Glomerular endothelial cell (primary cell): ENCODE results near the gene GPATCH11. TPM values are rescaled to one million over a fixed set of nuclear protein-coding genes. Genes with fewer than 3 reads are reported as not detected.

Experiments
- DNase-seq: peaks from one replicate; pipeline ENCODE4 v3.0.0-alpha.2; 2011; ENCODE audit warnings: low read depth, low spot score; ENCODE audit errors: extremely low read depth
- total RNA-seq: library from RNA; depleted of rRNA; stranded (reverse); fragments of >200 nt; gene quantifications from 2 replicates; pipeline ENCODE4 v1.2.3, GENCODE V29; 2015

GPATCH11 gene
- total RNA-seq, 1 donor from 2014 or later, result 6.8 TPM

DNA sequence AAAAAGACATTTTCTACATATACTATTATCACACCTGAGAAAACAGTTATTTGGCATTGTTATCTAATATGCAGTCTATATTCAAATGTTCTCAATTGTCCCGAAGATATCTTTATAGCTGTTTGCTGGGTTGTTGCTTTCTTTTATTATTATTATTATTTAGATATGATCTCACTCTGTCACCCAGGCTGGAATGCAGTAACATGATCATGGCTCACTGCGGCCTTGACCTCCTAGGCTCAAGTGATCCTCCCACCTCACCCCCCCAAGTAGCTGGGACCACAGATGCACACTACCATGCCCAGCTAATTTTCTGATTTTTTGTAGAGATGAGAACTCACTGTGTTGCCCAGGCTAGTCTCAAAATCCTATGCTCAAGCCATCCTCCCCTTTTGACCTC, 19.9 kb downstream of the GPATCH11 start:
- no peak for DNase-seq

DNA sequence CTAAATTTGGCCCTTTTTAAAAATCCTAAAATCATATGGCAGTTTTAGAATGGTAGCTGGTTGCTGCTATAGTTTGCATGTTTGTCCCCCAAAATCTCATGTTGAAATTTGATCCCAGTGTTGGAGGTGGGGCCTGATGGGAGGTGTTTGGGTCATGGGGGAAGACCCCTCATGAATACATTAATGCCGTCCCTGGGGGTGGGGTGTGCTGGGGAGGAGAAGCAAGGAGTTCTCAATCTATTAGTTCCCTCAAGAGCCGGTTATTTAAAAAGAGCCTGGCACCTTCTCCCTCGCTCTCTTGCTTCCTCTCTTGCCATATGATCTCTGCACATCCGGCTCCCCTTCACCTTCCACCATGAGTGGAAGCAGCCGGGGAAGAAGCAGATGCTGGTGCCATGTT, 20.8 kb downstream of the GPATCH11 start:
- DNase-seq, result no peak

GRCh38 chr2:37109523-37109922, 25.2 kb downstream of the GPATCH11 start:
- no peak for DNase-seq

GRCh38 chr2:37110306-37111212, 26.2 kb downstream of the GPATCH11 start:
- no peak for DNase-seq

GRCh38 chr2:37111958-37112357, 27.6 kb downstream of the GPATCH11 start:
- DNase-seq, result no peak

GRCh38 chr2:37117566-37117965, 33.2 kb downstream of the GPATCH11 start:
- DNase-seq, result no peak

- no peak for DNase-seq
Observed at GRCh38 chr2:37119157-37119556, 34.8 kb downstream of the GPATCH11 start.

GRCh38 chr2:37125416-37125815, 41.1 kb downstream of the GPATCH11 start:
- DNase-seq, result no peak

GRCh38 chr2:37132914-37133313, 48.6 kb downstream of the GPATCH11 start:
- DNase-seq, result no peak

DNA sequence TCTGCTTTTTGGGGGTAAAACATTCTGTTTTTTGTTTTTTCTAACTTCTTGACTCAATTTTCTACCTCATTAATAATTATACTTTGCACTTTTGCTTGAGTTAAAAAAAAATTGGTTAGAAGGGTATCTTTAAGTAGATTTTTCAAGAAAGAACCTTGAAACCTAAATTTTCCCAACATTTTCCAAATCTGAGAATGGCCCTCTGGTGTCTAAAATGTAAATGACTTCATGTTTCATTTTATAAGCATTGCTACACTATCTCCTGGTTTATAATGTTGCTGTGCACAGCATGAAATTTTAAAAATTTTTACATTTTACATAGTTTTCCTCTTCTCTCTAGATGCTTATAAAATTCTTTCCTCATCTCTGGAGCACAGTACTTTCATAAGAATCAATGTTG, 58.2 kb downstream of the GPATCH11 start:
- DNase-seq, result no peak

- DNase-seq, result no peak
Observed at GRCh38 chr2:37143974-37144373, 59.7 kb downstream of the GPATCH11 start.

GRCh38 chr2:37146062-37146461, 61.7 kb downstream of the GPATCH11 start:
- DNase-seq, result no peak

DNA sequence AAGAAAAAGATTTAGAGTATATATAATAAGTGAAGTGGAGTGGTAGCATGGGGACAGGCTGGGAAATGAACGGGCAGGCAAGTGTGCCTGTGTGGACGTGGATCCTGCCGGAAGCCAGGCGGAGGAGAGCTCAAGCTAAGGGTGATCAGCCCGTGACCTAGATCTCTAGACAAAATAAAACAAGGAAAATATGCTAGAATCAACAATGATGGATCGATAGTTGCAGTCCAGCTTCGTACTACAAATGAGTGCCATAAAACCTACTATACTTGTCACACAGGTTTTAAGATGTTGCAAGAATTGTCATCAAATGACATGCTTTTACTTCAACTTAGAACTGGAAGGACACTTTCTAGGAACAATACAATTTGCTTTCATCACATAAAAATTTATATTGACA, 64.0 kb downstream of the GPATCH11 start:
- no peak for DNase-seq

Other genes with a start within 250 kb of the GPATCH11 start
- 17.5 and 22.1 TPM in 2 replicates for gene STRN, start 118.0 kb upstream of the GPATCH11 start, total RNA-seq
- 18.5 and 21.1 TPM in 2 replicates for gene HEATR5B, start 146 bp upstream of the GPATCH11 start, total RNA-seq
- 25.2 and 53.9 TPM in 2 replicates for gene EIF2AK2, start 72.5 kb downstream of the GPATCH11 start, total RNA-seq
- not detected in 2 replicates for gene SULT6B1, start 104.2 kb downstream of the GPATCH11 start, total RNA-seq
- 18.3 and 36.0 TPM in 2 replicates for gene CEBPZOS, start 112.0 kb downstream of the GPATCH11 start, total RNA-seq
- 20.2 and 24.3 TPM in 2 replicates for gene CEBPZ, start 147.1 kb downstream of the GPATCH11 start, total RNA-seq
- gene NDUFAF7, start 147.1 kb downstream of the GPATCH11 start, total RNA-seq, result 9.2 and 21.8 TPM in 2 replicates
- gene PRKD3, start 240.3 kb downstream of the GPATCH11 start, total RNA-seq, result 42.6 and 60.3 TPM in 2 replicates